GM21390 (cell line): ENCODE measurements around the gene SEMA6B.

Experiments used
- ATAC-seq: cut with Tn5 transposase; IDR thresholded peaks from one replicate; pipeline ENCODE4 v1.9.1; 2021; ENCODE audit not compliant: unreplicated experiment

The SEMA6B gene

DNA sequence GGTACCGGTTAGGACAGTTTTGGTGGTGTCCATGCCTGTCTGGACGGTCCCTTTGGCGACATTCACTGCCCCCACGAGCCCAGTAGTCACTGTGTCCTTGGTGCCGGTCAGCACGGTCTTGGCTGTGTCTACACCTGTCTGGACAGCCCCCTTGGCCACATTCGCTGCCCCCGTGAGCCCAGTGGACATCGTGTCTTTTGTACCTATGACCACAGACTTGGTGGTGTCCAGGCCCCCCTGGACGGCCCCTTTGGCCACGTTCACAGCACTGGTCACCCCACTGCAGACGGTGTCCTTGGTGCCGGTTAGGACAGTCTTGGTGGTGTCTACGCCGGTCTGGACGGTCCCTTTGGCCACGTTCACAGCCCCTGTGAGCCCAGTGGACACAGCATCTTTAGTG, 47.4 kb downstream of the SEMA6B start:
- no peak for ATAC-seq

GRCh38 chr19:4511300-4512054, 48.0 kb downstream of the SEMA6B start:
- no peak for ATAC-seq

- no peak for ATAC-seq
Observed at GRCh38 chr19:4510435-4511255, 48.8 kb downstream of the SEMA6B start.

GRCh38 chr19:4508698-4509097, 50.8 kb downstream of the SEMA6B start:
- ATAC-seq = no peak

DNA sequence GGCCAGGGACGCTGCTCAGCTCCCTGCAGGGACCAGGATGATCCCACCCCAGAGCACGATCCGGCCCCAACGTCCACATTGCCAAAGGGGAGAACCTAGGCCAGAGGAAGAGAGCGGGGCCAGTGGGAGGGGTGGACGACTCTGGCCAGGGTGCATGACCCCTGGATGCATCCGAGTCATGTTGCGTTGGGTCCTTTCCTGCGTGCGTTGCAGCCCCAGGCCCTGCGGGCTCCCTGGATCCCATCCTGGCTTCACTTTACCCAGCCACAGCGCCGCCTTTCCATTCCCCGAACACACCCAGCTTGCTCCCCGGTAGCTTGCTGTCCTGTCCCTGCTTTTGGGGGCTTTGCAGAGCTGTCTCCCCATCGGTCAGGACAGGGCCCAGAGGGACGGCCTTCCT, 51.7 kb downstream of the SEMA6B start:
- no peak for ATAC-seq

DNA sequence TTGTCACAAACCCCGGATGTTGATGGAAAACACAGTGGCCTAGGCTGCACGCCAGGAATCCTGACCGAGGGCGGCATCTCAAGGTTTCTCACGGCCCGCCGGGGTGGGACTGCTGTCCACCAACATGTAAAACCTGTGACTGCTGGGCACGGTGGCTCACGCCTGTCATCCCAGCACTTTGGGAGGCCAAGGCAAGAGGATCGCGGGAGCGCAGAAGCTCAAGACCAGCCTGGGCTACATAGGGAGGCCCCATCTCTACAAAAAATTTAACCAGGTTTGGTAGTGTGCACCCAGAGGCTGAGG, 52.4 kb downstream of the SEMA6B start:
- ATAC-seq = no peak

GRCh38 chr19:4506449-4507149, 52.9 kb downstream of the SEMA6B start:
- ATAC-seq = no peak

GRCh38 chr19:4505570-4506448, 53.7 kb downstream of the SEMA6B start:
- no peak for ATAC-seq

GRCh38 chr19:4504891-4505569, 54.5 kb downstream of the SEMA6B start:
- no peak for ATAC-seq

DNA sequence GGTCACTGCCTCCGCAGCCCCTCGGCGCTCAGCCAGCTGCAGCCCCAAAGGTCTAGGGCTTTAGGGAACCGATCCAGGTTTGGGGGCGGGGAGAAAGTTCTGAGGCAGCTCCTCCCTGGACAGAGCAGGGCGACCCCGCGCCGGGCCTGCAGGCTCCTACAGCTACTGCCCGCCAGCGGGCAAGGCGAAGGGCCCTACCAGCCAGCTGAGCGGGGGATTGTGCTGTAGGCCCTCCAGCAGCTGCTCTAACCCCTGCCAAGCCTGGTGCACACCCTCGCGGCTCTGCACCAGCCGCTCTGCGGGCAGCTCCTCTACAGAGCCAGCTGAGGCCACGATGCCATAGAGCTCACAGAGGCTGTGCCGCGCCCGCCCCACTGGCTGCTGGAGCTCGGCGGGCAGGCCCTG, 55.2 kb downstream of the SEMA6B start:
- no peak for ATAC-seq

- ATAC-seq = no peak
Observed at GRCh38 chr19:4503825-4504170, 55.7 kb downstream of the SEMA6B start.

- ATAC-seq = no peak
Observed at GRCh38 chr19:4503132-4503824, 56.2 kb downstream of the SEMA6B start.

- ATAC-seq = no peak
Observed at GRCh38 chr19:4502282-4503131, 57.0 kb downstream of the SEMA6B start.

GRCh38 chr19:4501691-4502090, 57.8 kb downstream of the SEMA6B start:
- no peak for ATAC-seq

DNA sequence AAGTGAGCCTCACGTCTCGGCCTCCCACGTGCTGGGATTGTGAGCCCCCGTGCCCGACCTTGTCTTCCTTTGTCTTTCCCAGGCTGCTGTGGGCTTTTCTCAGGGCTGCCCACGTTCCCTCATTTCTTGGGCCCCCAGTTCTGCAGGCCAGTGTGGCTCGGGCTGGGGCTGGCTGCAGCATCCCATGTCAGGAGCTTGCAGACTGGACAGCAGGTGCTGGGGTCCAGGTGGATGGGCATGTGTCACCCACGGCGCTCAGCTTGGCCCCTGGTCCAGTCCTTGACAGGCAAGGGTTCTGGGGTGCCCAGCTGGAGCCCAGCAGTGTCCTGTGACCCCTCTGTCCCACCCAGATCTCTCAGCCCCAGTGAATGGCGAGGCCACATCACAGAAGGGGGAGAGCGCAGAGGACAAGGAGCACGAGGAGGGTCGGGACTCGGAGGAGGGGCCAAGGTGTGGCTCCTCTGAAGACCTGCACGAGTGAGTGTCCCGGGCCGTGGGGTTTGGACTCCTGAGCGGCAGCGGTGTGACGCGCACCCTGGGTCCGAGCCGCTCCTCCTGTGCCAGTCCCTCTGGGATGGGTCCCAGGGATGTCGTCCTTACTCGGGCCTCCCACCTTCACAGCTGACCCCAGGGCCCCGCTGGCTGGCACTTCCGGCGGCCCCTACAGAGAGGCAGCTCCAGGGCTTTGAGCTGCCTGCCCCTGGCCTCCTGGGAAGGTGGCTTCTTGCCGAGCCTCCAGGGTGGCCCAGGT, 58.5 kb downstream of the SEMA6B start:
- ATAC-seq = no peak

- no peak for ATAC-seq
Observed at GRCh38 chr19:4499855-4500254, 59.6 kb downstream of the SEMA6B start.

- ATAC-seq = no peak
Observed at GRCh38 chr19:4499318-4499717, 60.2 kb downstream of the SEMA6B start.

- ATAC-seq = no peak
Observed at GRCh38 chr19:4498694-4499093, 60.8 kb downstream of the SEMA6B start.
